GM13976 (cell line): ENCODE measurements around the gene KCNMB1.

Experiments
- DNase-seq: peaks from one replicate; pipeline ENCODE4 v3.0.0; 2012; ENCODE audit warnings: low spot score
- in situ Hi-C: fragments of 300-500 bp; cut with MboI; formaldehyde crosslinking; loops from one replicate; pipeline ENCODE4 v1.12.0; 2022; ENCODE audit warnings: low sequenced_read_pairs, mixed read lengths, inconsistent platforms; ENCODE audit not compliant: unreplicated experiment
- TF ChIP-seq, protein P1 (sequence below): IDR thresholded peaks from 2 replicates; pipeline ENCODE4 v1.5.1; 2012; ENCODE audit warnings: borderline replicate concordance, mild to moderate bottlenecking; ENCODE audit not compliant: insufficient read depth; ENCODE audit errors: extremely low read depth, missing control alignments, control extremely low read depth

Gene KCNMB1

DNA sequence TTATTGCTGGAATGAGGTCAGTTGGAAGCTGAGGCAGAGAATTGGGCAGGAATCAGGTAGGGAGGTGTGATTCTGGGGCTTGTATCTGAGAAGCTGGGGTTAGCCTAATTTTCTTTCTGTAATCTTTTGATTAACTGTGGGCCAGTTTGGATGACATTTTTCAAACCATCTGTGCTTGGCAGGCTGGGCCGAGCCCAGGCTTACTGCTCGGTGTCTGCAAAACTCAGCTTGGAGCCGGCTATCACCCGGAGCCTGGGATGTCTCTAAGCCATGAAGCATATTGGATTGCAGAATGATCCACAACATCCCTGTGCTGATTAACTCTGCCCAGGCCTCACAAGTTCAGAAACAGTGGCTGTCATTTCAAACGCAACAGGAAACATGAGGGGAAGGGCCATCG is 26.5 kb downstream of the KCNMB1 start:
- DNase-seq, result no peak
- in situ Hi-C loops, result no loop called here
- TF ChIP-seq, protein P1, sequence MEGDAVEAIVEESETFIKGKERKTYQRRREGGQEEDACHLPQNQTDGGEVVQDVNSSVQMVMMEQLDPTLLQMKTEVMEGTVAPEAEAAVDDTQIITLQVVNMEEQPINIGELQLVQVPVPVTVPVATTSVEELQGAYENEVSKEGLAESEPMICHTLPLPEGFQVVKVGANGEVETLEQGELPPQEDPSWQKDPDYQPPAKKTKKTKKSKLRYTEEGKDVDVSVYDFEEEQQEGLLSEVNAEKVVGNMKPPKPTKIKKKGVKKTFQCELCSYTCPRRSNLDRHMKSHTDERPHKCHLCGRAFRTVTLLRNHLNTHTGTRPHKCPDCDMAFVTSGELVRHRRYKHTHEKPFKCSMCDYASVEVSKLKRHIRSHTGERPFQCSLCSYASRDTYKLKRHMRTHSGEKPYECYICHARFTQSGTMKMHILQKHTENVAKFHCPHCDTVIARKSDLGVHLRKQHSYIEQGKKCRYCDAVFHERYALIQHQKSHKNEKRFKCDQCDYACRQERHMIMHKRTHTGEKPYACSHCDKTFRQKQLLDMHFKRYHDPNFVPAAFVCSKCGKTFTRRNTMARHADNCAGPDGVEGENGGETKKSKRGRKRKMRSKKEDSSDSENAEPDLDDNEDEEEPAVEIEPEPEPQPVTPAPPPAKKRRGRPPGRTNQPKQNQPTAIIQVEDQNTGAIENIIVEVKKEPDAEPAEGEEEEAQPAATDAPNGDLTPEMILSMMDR, result no peak

DNA sequence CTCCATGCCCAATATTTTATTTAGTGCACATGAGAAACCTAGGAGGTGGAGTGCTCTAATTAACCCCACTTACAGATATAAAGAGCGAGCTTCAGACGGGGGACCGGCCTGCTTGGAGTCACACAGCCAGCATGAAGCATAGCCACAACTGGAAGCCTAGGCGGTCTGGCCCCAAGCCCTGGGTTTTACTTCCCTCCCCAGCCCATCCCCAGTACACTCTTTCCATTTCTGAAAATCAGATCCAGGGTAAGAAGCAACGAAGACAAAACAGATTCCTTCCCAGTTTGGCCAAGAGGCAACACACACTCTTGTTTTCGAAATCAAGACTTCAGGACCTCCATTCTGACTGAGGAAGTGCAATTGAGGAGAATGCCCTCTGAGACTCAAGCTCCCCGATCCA is 27.1 kb downstream of the KCNMB1 start:
- no peak for DNase-seq
- TF ChIP-seq, protein P1, result no peak
- in situ Hi-C loops, result no loop called here

DNA sequence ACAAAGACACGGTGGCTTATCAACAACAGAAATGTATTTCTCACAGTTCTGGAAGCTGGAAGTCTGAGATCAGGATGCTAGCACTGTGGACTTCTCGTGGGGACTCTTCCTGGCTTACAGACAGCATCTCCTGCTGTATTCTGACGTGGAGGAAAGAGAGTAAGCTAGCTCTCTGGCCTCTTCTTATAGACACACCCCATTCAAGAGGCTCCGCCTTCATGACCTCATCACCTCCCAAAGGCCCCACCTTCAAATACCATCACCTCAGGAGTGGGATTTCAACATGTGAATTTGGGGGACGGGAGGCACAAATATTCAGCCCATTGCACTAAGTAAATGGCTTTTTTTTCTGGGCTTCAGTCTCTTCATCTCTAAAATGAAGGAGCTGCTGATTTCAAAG is 27.6 kb downstream of the KCNMB1 start:
- TF ChIP-seq, protein P1, result no peak
- DNase-seq, result no peak
- in situ Hi-C loops, result no loop called here

DNA sequence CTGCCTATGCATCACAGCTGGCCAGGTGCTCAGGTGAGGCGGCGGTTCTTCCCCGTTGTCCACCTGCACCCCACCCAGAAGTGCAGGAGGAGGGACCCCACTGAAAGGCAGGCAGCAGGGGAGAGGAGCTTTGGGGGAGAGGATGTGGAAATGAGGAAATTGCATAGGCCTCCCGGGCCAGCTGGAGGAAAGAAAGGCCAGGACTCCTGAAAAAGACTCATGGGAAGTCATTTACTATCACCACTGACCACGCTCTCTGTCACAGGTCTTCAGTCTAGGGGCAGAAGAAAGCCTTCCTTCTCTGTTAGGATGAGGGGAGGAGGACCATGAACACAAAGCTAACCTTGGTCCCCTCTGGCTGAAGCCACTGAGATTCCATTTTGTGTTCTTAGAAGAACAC is 28.1 kb downstream of the KCNMB1 start:
- no peak for DNase-seq
- TF ChIP-seq, protein P1, result no peak
- in situ Hi-C loops, result no loop called here

DNA sequence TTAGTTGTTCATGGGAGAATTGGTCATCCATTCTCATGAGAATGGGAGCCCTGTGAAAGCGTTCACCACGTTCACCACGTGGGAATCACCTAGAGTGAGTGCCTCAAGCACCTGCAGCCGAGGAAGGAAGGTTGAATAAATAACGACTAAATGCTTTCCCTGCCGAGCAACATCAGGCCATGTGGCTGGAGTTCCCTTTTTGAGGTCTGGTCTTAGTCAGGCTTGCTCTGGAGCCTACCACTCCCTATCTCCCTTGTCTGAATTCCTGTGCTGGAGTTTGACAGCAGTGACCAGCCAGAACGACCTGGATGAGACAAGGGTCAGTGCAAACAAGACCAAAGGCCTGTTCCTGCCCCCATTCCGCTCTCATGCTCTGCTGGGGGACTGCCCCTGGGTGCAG is 28.5 kb downstream of the KCNMB1 start:
- DNase-seq, result no peak
- TF ChIP-seq, protein P1, result no peak
- in situ Hi-C loops, result no loop called here

DNA sequence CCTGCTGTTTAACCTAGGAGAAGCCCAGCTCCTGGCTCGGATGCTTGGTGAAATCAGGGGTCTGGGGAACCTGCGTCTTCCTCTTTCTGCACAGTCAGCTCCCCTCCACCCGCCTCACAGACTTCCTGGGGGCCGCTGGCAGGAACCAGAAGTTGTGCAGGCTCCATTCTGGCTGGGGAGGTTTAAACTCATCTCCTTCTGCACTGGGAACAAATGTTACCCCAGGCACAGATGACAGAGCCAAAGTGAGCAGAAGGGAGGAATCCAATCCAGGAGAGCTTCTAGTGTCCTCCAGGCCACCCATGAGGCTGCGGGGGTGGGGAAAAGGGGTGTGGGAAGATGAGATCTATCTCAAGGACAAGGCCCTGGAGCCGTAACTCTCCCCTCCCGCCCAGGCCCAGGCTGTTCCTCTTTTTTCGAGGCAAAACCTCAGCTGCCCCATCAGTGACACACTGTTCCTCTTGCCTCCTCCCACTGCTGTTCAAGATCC is 31.2 kb downstream of the KCNMB1 start:
- in situ Hi-C loops, result no loop called here
- TF ChIP-seq, protein P1, result no peak
- no peak for DNase-seq

DNA sequence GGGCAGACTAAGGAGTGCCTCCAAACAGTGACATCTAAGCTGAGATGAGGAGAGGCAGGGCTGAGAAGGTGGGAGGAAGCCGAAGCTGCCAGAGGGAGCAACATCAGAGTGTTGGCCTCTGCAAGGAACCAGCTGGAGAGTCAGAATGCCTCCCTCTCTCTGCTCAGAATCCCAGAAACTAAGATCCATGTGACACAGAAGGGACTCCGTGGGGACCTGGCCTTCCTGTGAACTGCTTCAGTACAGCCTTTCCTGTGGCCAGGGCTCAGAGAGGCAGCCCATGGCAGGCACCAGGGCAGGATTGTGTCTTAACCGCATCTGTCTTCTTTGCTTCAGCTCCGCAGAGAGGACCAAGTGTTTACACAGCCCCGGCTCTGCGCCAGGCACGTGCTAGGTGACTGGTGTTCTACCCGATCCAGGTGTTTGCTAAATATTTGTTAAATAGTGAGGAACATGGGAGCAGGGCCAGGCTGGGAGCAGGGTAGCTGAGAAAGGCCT is 33.5 kb downstream of the KCNMB1 start:
- in situ Hi-C loops, result no loop called here
- TF ChIP-seq, protein P1, result no peak
- DNase-seq, result no peak
